ENCODE results near the gene ANAPC4. TPM values are rescaled to one million over a fixed set of nuclear protein-coding genes. Genes with fewer than 3 reads are reported as not detected.
"Not testable (repeated sequence)": the region's sequence is repeated elsewhere in the genome, so short reads cannot be mapped to it uniquely, and the experiment has no call there.

Gene ANAPC4
- total RNA-seq = 10 to 100 TPM; 16.9 to 72.1 (median 21.1) TPM

GRCh38 chr4:25376754-25377571 is at the start of gene ANAPC4:
Gene ANAPC4 (plus strand): TSS chr4:25377263. CDS start chr4:25377428, 165 bp downstream.
- WGBS = 1% methylated on average over 18 of the region's 74 CpGs
- Histone ChIP-seq H3K27ac (peak within 1 kb of the TSS; percentile 76), H3K4me3 (peak within 1 kb of the TSS; percentile 97), H3K4me1 (peaks cover 31% of the 10 kb centered on the region), H3K36me3 (peaks cover 15% of the 10 kb centered on the region), H3K9me3 (no peaks in the 10 kb centered on the region), H3K27me3 (no peaks in the 10 kb centered on the region)
- TF ChIP-seq EP300 (IDR thresholded peaks at IDR 0.05) (no peak), POLR2A (IDR thresholded peaks at IDR 0.05) (peak in 1 of 2 donors; percentile 33), POLR2AphosphoS5 (IDR thresholded peaks at IDR 0.05) (no peak), CTCF (IDR thresholded peaks at IDR 0.05) (peak in 1 of 2 donors; percentile 11)
- DNase-seq (ENCODE audit: low spot score in 2 of 2) = peak; percentile 98 to 99

DNA sequence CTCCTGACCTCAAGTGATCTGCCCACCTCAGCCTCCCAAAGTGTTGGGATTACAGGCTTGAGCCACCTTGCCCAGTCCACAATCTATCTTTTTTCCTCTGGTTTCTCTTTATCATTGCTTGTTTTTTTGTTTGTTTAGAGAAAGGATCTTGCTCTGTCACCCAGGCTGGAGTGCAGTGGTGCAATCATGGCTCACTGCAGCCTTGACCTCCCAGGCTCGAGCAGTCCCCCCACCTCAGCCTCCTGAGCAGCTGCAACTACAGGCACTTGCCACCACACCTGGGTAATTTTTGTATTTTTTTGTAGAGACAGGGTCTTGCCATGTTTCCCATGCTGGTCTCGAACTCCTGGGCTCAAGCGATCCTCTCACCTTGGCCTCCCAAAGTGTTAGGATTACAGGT is 48.6 kb upstream of the ANAPC4 start:
- H3K4me1 ChIP-seq; DNase-seq (ENCODE audit: low spot score in 2 of 2); H3K27me3 ChIP-seq; H3K36me3 ChIP-seq; H3K4me3 ChIP-seq; H3K27ac ChIP-seq; H3K9me3 ChIP-seq: not testable (repeated sequence)
- WGBS = 97% methylated on average over 3 of the region's 3 CpGs

DNA sequence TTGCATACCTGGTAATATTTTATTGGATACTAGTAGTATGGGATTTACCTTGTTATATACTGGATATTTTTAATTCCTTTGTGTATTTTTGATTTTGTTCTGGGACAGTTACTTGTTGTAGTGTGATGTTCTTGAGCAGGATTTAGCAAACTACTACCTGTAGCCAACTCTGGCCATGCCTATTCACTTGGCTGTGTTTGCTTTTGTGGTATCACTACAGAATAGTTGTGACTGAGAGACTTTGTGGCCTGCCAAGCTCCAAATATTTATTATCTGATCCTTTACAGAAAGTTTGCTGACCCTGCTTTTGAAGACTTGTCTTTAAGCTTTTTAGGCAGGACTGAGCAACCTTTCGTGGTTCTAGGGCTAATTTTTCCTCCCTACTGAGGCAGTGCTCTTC is 46.7 kb upstream of the ANAPC4 start:
- TF ChIP-seq POLR2AphosphoS5 (IDR thresholded peaks at IDR 0.05) = no peak
- TF ChIP-seq CTCF (IDR thresholded peaks at IDR 0.05) = no peak
- TF ChIP-seq EP300 (IDR thresholded peaks at IDR 0.05) = no peak
- TF ChIP-seq POLR2A (IDR thresholded peaks at IDR 0.05) = no peak
- no peaks in the 10 kb centered on the region for H3K9me3 ChIP-seq
- H3K36me3 ChIP-seq = peaks cover 7% of the 10 kb centered on the region
- no peak for DNase-seq (ENCODE audit: low spot score in 2 of 2)
- no peak overlapping the region for H3K4me3 ChIP-seq
- H3K4me1 ChIP-seq = no peaks in the 10 kb centered on the region
- H3K27me3 ChIP-seq = no peaks in the 10 kb centered on the region
- no peak overlapping the region for H3K27ac ChIP-seq
- 100% methylated on average over 1 of the region's 1 CpG for WGBS

DNA sequence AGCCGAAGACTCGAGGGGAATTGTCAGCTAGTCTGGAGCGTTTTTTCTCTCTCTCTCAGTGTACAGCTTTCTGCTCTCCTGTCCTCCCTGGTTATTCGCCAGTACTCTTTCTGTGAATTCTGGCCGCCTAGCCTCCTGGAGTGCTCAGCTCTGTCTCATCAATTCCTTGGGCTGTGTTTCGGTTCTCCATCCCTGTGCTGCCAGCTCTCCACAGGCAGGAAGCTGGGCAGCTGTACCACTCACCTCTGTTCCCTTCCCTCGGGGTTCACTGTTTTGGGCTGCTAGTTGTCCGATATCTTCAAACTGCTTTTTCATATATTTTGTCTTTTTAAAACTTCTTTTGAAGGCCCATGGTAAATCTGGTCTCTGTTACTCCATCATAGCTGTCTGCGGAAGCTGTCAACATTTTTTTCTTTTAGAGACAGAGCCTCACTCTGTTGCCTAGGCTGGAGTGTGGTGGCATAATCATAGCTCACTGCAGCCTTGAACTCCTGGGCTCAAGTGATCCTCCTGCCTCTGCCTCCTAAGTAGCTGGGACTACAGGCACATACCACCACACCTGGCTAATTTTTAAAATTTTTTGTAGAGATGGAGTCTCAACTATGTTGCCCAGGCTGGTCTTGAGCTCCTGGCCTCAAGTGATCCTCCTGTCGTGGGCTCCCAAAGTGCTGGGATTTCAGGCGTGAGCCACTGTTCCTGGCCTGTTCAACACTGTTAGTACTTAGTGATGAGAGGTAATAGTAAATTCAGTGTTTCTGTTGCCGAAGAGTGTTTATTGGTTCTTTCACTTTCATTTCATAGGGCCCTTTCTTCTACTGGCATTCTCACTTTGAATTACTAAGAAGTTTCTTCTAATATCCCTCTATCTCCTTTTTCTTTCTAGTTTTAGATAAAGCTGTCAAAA is 45.9 kb upstream of the ANAPC4 start:
- DNase-seq (ENCODE audit: low spot score in 2 of 2) = no peak
- Histone ChIP-seq H3K4me3 (no peak overlapping the region), H3K9me3 (no peaks in the 10 kb centered on the region), H3K27me3 (no peaks in the 10 kb centered on the region), H3K4me1 (no peaks in the 10 kb centered on the region), H3K27ac (no peak overlapping the region), H3K36me3 (peaks cover 11% of the 10 kb centered on the region)
- TF ChIP-seq EP300 (IDR thresholded peaks at IDR 0.05) (no peak), POLR2AphosphoS5 (IDR thresholded peaks at IDR 0.05) (no peak), POLR2A (IDR thresholded peaks at IDR 0.05) (no peak), CTCF (IDR thresholded peaks at IDR 0.05) (no peak)
- WGBS = 89% methylated on average over 12 of the region's 12 CpGs

DNA sequence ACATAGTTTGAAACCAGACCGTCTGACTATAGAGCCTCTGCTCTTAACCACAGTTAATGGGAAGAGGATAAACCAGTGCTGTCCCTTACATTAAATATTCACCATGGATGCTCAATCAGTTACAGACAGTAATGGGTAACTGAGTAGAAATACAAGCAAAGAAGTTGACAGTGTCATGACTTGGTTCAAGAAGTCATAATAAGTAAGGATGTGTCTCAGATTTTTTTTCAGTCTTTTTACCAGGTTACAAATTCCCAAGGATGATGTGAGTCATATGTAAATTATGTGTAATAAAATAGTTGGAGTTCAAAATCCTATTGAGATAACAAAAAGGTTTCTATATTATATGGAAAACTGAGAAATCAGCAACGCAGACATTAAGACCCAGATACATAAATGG is 33.4 kb upstream of the ANAPC4 start:
- 95% methylated on average over 2 of the region's 2 CpGs for WGBS
- Histone ChIP-seq H3K27ac (no peak overlapping the region), H3K27me3 (no peaks in the 10 kb centered on the region), H3K9me3 (no peaks in the 10 kb centered on the region), H3K4me1 (no peaks in the 10 kb centered on the region), H3K36me3 (peaks cover 5% of the 10 kb centered on the region), H3K4me3 (no peak overlapping the region)
- no peak for TF ChIP-seq POLR2AphosphoS5 (IDR thresholded peaks at IDR 0.05)
- no peak for TF ChIP-seq POLR2A (IDR thresholded peaks at IDR 0.05)
- TF ChIP-seq CTCF (IDR thresholded peaks at IDR 0.05) = no peak
- TF ChIP-seq EP300 (IDR thresholded peaks at IDR 0.05) = no peak
- DNase-seq (ENCODE audit: low spot score in 2 of 2) = no peak
